ENCODE data around the gene AFF3.
"Not testable (repeated sequence)": the region's sequence is repeated elsewhere in the genome, so short reads cannot be mapped to it uniquely, and the experiment has no call there.

The AFF3 gene

GRCh38 chr2:99938250-99938649, 204.1 kb downstream of the AFF3 start:
- no peak for TF ChIP-seq CTCF (IDR thresholded peaks at IDR 0.05; ENCODE audit: borderline replicate concordance, control extremely low read depth, extremely low read depth, insufficient read depth, missing control alignments)
- in situ Hi-C loops (cut with MboI; ENCODE audit: low sequenced_read_pairs, unreplicated experiment): no loop called here
- DNase-seq (ENCODE audit: low spot score): no peak

- in situ Hi-C loops (cut with MboI; ENCODE audit: low sequenced_read_pairs, unreplicated experiment): no loop called here
- DNase-seq (ENCODE audit: low spot score): no peak
- no peak for TF ChIP-seq CTCF (IDR thresholded peaks at IDR 0.05; ENCODE audit: borderline replicate concordance, control extremely low read depth, extremely low read depth, insufficient read depth, missing control alignments)
These were observed 206.3 kb downstream of the AFF3 start for GRCh38 chr2:99936065-99936464.

GRCh38 chr2:99935662-99936061, 206.7 kb downstream of the AFF3 start:
- no peak for DNase-seq (ENCODE audit: low spot score)
- in situ Hi-C loops (cut with MboI; ENCODE audit: low sequenced_read_pairs, unreplicated experiment): no loop called here
- TF ChIP-seq CTCF (IDR thresholded peaks at IDR 0.05; ENCODE audit: borderline replicate concordance, control extremely low read depth, extremely low read depth, insufficient read depth, missing control alignments): no peak

- in situ Hi-C loops (cut with MboI; ENCODE audit: low sequenced_read_pairs, unreplicated experiment): no loop called here
- TF ChIP-seq CTCF (IDR thresholded peaks at IDR 0.05; ENCODE audit: borderline replicate concordance, control extremely low read depth, extremely low read depth, insufficient read depth, missing control alignments): no peak
- no peak for DNase-seq (ENCODE audit: low spot score)
These were observed 208.3 kb downstream of the AFF3 start for GRCh38 chr2:99933894-99934650.

GRCh38 chr2:99933491-99933890, 208.9 kb downstream of the AFF3 start:
- in situ Hi-C loops (cut with MboI; ENCODE audit: low sequenced_read_pairs, unreplicated experiment); DNase-seq (ENCODE audit: low spot score): not testable (repeated sequence)

GRCh38 chr2:99928470-99929053, 213.8 kb downstream of the AFF3 start:
- in situ Hi-C loops (cut with MboI; ENCODE audit: low sequenced_read_pairs, unreplicated experiment): no loop called here
- DNase-seq (ENCODE audit: low spot score): no peak
- TF ChIP-seq CTCF (IDR thresholded peaks at IDR 0.05; ENCODE audit: borderline replicate concordance, control extremely low read depth, extremely low read depth, insufficient read depth, missing control alignments): no peak

GRCh38 chr2:99927690-99928207, 214.6 kb downstream of the AFF3 start:
- DNase-seq (ENCODE audit: low spot score); in situ Hi-C loops (cut with MboI; ENCODE audit: low sequenced_read_pairs, unreplicated experiment): not testable (repeated sequence)

Measured in GM13976 (cell line).